Ovary (tissue), 3 donors: ENCODE measurements around the gene SOX6.

Experiments used
- EP300 ChIP-seq: sonication (generic); formaldehyde crosslinking; IDR thresholded peaks from one replicate; pipeline ENCODE4 v1.6.1; 2017; ENCODE audit warnings: antibody characterized with exemption
- POLR2A ChIP-seq: fragments of 450-650 bp; IDR thresholded peaks from one replicate; pipeline ENCODE4 v1.6.1; 2017; ENCODE audit warnings: antibody characterized with exemption, mild to moderate bottlenecking, moderate library complexity
- TF ChIP-seq, protein P1 (sequence below), 3 donors: fragments of 450-650 bp in 2 of 3; fragments of 200-600 bp in 1 of 3; IDR thresholded peaks; one replicate each; pipeline versions ENCODE4 v1.5.1 to v1.8.0; 2016 to 2022; ENCODE audit warnings: antibody characterized with exemption in 3 of 3, mild to moderate bottlenecking in 1 of 3
- donor health status: DM: no; HTN: no; CAD: no.

DNA sequence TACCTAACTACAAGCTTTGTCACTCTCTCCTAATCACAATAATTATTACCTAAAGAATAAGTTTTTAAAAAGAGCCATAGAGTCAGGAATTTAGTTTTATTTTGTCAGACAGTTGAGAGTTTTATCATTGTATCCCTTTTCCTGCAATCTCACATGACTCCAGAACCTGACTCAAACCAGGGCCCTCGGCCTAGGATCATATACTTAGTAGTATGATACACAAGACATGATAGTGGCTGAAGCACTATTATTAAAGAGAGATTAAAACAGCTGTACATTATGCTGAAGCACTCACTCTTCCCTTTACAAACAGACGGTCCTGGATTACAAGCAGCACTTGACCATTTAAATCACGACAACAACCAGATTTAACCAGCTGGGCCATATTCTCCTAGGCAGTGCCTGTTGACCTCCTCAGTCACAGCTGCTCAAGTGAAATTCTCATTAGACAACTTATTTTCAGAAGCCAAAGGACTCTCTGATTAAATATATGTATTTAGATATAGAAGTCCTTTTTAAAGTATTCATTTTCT lies 44.0 kb downstream of the SOX6 start:
- TF ChIP-seq EP300 (no peak), POLR2A (no peak)
- TF ChIP-seq, protein P1, sequence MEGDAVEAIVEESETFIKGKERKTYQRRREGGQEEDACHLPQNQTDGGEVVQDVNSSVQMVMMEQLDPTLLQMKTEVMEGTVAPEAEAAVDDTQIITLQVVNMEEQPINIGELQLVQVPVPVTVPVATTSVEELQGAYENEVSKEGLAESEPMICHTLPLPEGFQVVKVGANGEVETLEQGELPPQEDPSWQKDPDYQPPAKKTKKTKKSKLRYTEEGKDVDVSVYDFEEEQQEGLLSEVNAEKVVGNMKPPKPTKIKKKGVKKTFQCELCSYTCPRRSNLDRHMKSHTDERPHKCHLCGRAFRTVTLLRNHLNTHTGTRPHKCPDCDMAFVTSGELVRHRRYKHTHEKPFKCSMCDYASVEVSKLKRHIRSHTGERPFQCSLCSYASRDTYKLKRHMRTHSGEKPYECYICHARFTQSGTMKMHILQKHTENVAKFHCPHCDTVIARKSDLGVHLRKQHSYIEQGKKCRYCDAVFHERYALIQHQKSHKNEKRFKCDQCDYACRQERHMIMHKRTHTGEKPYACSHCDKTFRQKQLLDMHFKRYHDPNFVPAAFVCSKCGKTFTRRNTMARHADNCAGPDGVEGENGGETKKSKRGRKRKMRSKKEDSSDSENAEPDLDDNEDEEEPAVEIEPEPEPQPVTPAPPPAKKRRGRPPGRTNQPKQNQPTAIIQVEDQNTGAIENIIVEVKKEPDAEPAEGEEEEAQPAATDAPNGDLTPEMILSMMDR (IDR thresholded peaks at IDR 0.05) = no peak
